Left forelimb (tissue), 1 donor: ENCODE data around the gene INAVA.
A peak's percentile ranks its signal among the peaks of the same experiment; 100 is the strongest.
"Not testable (repeated sequence)": the region's sequence is repeated elsewhere in the genome, so short reads cannot be mapped to it uniquely, and the experiment has no call there.

Experiments used
- DNase-seq: peaks from one replicate; pipeline ENCODE4 v3.0.0-alpha.2; 2018; ENCODE audit warnings: low spot score

INAVA gene

DNA sequence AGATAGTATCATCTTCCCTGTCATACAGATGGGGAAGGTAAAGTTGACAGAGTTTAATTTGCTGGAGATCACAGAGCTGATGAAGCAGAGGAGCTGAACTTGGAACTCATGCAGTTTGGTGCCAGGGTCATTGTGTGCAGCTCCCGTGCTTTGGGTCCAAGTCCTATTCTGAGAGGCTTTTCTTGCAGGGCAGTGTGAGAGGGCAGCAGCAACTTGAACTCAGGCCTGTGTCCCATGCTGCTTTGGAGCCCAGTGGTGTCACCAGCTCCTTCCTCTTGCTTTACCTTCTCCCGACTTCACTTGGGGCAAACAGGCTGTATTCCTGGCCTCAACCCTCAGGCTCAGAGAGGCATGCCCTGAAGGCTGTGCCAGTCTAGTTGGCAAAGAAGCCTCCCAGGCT, 24.7 kb downstream of the INAVA start:
- DNase-seq: no peak

DNA sequence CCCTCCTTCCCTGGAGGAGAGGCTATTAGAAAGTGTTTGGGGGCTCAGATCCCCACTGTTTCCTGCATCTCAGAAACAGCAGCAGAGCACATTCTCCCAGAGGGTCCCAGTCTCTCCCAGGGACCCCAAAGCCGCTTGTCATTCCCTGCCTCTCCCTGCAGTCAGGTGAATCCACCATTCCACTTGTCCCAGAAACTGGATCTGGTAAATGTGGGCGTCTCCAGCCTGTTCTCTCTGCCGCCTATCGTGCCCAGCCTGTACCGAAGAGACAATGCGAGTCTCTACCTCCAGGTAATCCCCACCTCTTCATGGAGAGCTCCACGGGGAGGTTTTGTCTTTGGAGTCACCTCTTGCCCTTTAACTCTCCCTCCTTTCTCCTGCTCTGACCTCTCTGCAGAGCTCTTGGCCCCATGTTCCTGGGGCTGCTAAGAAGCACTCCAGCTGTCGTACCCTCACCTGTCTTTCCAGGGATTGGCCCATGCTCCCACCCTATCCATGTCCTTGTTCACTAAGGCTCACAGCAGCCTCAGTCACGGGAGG, 26.9 kb downstream of the INAVA start:
- DNase-seq: no peak

DNA sequence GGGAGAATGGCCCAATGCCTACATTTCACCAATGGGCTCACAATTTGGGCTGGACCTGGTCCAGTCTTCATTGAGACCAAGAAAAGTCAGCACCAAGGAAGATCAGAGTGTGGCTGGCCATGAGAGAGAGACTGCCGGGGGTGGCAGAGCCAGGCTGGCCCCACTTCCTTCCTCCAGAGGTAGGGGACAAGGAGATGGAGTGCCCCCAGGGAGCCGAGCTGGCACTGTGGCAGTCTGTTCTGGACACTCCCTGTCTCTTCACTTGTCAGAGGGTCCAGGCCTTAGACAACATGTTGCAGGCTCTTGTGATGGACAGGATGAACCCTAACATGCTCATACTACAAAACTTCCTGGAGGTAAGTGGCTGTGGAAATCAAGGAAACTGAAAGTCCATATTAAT, 27.7 kb downstream of the INAVA start:
- DNase-seq: no peak

DNA sequence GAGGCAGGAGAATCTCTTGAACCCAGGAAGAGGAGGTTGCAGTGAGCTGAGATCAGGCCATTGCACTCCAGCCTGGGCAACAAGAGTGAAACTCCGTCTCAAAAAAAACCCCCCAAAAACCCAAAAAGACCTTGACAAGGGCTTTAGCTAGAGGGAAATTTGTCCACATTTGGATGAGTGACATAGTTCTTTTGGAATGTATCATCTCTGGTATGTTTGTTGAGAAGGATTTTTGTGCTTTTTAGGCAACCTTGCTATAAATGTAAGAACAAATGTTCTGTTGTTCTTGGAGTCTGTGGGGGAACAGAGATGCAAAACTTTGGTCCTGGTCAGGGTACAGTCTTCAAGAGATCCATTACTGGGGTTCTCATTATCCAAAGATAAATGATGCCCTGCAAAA, 28.9 kb downstream of the INAVA start:
- DNase-seq: no peak

DNA sequence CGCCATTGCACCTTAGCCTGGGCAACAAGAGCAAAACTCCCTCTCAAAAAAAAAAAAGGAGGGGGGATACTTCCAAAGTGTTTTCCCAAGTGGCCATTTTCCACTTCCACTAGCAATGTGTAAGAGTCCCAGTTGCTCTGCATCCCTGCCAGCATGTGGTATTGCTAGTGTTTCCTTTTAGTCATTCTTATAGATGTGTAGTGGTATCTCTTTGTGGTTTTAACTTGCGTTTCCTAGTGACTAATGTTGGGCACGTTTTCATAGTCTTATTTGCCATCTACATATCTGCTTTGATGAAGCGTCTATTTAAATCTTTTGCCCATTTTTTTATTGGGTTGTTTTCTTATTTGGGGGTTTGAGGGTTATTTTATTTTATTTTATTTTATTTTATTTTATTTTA, 31.1 kb downstream of the INAVA start:
- DNase-seq: no peak

DNA sequence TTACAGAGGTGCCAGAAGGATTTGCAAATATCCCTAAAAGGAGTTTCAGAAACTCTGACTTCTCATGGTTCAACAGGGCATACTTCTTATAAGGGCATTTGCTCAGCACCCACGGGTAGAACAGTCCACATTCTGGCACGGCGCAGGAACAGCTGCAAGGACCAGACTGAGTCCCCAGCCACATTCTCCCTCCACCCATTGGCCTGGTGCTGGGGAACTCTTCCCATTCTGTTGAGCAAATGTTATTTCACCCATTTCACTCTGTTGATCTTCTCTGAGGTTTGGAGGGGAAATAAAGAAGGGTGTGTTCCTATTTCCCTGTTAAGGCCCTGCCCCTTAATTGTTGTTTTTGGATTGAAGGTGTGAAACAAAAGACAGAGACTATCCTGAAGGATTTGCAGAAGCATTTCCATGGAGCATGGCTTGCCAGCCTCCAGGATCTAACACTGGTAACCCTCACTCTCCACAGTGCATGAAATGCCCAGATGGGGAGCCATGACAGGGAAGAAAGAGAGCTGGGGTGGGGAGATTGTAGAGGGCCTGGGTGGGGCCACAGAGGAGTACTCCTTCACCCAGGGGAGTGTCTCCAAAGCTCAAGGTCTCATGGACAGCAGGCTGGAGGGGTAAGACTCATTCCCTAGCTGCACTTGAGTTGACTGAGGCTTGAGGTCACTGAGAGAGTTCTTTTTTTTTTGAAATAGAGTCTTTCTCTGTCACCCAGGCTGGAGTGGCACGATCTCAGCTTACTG, 35.0 kb downstream of the INAVA start:
- no peak for DNase-seq

DNA sequence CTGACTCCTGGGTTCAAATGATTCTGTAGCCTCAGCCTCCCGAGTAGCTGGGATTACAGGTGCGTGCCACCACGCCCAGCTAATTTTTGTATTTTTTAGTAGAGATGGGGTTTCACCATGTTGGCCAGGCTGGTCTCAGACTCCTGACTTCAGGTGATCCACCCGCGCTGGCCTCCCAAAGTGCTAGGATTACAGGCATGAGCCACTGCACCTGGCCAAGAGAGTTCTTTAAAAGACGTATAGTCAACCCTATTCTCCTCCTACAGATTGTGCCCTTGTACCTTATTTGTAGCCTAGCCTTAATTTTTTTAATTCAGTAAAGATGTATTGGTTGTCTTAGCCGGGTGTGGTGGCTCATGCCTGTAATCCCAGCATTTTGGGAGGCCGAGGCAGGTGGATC, 35.6 kb downstream of the INAVA start:
- DNase-seq: not testable (repeated sequence)

DNA sequence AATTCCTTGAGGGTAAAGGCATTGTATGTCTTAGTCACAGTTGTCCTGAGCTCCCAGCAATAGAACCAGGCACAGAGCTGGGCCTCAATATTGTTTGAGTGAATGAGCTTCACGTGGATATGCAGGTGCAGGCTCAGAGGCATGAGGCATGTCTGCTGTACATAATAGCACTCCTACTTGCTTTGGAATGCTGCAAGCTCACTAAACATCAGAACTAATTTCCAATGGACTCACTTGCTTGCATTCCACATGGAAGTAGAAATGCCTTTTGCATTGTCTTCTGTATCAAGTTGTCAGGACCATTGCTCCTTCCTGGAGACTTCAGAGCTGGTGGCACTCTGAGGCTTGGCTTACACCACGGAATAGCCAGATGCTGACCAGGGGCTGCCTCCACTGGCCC, 37.1 kb downstream of the INAVA start:
- DNase-seq: no peak

DNA sequence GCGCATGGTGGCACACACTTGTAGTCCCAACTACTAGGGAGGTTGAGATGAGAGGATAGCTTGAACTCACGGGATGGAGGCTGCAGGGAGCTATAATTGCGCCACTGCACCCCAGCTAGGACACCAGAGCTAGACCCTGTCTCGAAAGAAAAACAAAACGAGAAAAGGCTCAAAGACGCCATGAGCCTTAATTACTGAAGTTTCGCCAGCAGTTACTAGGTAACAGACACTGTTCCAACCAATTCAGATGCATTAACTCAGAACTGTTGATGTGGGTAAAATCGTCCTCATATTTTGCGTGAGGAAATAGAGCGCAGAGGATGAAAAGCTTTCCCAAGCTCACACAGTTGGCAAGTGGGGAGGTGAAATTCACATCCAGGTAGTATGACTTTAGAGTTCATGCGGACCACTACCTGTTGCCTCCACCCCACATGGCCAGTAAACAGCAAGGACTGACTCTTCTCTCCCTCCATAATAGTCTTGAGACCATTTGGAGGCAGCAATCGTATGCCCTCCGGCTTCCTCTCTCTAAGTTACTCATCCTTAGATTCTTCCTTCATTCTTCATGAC, 40.1 kb downstream of the INAVA start:
- no peak for DNase-seq

DNA sequence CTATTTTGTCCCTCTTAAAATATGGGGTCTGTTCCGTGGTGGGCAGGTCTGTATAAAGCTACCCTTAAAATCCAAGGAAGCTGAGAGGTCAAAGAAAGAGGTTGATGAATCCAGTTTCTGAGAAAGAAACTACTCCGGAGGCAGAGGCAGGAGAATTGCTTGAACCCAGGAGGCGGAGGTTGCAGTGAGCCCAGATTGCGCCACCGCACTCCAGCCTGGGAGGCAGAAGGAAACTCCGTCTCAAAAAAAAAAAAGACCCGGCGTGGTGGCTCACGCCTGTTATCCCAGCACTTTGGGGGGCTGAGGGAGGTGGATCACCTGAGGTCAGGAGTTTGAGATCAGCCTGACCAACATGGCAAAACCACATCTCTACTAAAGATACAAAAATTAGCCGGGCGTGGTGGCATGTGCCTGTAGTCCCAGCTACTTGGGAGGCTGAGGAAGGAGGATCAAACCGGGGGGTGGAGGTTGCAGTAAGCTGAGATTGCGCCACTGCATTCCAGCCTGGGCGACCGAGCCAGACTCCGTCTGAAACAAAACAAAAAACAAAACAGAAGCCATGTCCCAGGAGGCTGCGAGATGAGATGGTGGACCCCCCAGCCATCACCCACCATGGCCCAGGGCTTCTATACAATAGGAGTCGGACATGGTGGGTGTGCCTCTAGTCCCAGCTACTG, 40.7 kb downstream of the INAVA start:
- DNase-seq: not testable (repeated sequence)

DNA sequence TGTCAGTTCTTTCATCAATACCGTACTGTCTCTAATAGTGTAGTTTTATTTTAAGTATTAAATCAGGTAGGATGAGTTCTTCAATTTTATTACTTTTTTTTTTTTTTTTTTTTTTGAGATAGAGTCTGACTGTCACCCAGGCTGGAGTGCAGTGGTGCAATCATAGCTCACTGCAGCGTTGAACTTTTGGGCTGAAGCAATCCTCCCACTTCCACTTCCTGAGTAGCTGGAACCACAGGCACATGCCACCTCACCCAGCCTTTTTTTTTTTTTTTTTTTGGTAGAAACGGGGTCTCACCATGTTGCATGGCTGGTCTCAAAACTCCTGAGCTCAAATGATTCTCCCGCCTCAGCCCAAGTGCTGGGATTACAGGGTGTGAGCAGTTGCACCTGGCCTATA, 44.3 kb downstream of the INAVA start:
- DNase-seq: no peak

DNA sequence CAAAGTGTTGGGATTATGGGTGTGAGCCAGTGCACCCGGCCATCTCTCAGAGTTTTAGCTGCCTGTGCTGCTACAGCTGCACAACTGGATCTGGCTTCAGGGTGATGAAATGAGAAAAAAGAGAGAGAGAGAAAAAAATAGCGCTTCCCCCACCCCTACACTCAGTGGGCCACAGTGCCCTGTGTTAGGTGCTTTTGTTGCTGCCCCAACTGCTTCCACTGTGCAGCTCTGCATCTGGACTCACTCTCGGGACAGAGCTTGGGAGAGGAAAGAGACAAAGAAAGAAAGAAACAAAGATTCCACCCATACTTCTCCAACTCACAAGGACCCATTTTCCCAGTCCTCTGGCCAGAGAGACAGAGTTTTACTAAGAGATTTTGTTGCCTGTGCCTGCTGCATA, 50.4 kb downstream of the INAVA start:
- no peak for DNase-seq

DNA sequence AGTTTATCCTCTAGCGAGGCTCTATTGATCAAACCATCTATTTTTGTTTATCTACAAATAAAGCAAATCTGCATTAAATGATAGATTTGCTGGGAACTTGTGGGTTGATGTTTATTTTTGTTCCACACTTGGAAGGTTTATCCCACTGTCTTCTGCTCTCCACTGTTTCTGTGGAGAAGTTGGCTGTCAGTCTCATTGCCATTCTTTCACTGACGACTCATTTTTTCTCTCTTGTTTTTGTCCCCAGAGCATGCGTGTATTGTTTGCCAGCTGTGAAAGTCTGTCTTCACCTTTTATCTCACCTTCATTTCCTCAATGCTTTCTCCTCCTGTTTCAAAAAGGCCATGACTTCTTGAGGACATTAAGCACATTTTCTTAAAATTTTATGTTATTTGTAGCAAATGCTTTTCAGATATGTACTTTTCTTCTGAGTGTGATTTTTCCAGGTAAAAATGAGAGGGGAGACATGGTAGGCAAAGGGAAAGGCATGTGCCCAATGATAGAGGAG, 52.4 kb downstream of the INAVA start:
- no peak for DNase-seq

DNA sequence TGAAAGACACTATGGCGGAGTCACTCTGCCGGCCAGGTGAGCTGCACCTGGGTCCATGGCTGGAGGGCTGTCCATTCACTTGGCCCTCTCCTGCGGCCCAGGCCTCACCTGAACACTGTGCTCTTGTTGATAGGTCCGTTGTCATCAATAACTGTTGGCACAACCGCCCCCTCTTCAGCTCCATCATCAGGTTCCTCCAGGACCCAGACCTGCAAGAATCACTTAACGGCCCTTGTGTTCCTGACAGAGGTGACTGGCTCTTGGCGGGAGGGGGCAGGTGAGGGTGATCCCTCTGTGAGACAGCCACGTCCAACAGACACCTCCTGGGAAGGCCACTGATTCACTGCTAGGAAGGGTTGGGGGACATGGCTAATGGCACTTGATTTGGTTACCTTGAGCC, 54.9 kb downstream of the INAVA start:
- no peak for DNase-seq

DNA sequence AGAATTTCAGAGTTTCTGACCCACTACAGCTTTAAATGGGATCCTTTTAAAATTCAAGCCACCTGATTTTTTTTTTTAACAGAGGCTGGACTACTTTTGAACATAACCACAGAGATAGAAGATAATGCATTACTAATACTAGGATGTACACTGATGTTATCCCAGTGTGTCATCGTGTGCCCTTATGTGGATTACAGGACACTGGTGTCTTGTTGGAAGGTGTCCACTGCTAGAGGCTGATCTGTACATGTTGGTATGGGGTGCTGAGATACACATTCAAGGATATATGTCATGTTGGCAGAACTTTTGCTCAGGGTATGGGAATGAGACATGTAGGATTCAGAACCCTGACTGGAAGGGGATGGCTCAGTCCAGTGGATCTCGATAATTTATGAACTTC, 56.3 kb downstream of the INAVA start:
- DNase-seq: no peak

DNA sequence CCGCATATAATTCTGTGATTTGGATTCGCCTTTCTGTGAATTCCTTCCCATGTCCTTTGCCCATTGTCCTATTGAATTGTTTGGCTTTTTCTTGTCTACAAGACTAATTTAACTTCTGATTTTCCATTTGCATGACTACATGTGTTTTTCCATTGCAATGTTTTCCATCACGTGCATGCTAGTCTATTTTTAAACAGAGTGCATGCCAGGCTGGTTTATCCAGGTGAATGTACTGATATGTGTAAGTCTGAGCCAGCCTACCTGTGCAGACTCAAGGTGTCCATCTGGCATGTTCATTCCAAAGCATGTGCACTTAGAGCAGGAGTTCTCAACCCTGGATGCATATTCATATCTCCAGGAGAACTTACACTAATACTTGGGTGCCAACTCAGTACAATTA, 59.7 kb downstream of the INAVA start:
- no peak for DNase-seq

DNA sequence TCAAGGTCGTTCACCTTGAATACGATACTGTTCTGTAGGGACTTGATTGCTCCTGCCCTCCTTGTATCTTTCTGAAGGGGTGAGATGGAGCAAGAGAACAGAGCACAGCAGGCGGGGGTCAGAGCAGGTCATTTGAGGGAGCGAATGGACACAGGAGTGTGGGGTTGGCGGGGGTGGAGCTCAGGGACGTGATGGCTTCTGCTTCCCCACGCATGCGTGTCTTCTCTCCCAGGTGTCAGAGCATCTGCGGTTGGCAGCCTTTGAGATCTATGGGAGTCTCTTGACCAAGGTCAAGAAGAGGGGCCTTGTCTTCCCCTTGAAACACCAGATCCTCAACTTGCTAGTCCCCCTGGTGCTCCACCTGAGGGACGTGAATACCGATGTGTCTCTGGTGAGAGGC, 63.9 kb downstream of the INAVA start:
- no peak for DNase-seq

DNA sequence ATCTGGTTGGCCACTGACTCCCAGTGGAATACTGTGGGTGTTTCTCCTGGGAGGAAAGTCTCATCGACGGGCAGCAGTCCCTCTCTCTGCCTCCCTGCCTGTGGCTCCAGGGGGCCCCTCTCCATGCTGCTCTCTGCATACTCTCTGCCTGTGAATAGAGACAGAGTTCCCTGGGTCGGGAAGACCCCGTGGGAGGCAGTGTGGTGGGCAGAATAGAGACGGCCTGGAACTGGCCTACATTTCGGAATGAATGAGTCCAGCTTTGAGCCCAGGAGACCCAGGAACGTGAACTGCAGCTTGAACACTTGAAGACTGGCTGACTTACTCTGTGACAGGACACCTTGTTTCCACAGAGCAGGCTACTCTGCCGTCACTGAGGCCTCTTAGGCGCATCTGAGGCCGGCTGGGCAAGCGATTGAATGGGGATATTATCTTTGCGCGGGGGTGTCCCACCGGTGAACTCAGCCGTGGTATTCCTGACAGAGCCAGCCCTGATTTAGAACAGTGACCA, 64.8 kb downstream of the INAVA start:
- DNase-seq: no peak

DNA sequence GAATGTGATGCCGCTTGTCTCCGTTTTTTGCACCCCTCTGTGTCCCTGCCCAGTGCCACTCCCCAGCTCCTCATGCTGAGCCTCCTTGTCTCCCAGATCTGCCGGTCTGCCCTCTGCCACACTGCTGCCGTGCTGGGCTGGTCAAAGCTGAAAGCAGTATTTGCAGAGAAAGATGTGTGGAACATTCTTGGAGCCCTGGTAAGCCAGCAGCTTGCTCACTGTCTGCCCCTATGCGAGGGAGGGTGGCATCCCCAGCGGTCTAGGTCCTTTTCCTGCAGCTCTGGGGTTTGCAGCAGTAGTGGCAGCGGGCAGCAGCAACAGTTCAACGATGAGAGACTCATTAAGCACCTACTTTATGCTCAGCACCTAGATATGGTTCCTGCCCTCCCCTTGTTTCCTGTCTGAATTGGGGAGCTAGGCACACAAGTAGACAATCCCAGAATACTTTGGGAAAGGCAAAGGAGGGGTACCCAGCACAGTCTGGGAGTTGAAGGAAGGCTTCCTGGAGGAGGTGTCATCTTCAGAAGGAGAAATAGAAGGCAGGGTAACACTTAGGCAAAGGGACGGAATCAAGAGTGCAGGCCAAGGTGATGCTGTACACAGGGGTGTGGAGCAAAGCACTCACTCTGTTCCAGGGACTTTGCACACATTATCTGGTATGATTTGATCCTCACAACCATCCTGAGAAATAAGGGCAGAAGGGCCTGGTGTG, 65.7 kb downstream of the INAVA start:
- no peak for DNase-seq

DNA sequence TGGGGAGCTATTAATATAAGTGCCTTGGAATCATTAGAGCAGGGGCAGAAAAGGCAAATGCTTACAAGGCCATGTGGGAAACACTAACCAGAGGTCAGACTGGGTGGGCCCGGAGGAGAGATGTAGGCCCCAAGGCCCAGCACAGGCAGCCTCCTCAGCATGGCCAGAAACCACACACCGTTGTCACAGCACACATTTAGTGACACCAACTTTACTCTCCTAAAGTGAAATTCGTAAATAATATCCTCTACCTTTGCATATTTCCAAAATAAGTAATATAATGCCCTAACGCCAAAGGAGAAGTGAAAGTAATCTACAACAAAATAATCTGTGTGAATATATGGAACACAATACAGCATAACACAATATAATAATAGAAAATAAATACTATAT, 66.2 kb downstream of the INAVA start:
- DNase-seq: no peak

DNA sequence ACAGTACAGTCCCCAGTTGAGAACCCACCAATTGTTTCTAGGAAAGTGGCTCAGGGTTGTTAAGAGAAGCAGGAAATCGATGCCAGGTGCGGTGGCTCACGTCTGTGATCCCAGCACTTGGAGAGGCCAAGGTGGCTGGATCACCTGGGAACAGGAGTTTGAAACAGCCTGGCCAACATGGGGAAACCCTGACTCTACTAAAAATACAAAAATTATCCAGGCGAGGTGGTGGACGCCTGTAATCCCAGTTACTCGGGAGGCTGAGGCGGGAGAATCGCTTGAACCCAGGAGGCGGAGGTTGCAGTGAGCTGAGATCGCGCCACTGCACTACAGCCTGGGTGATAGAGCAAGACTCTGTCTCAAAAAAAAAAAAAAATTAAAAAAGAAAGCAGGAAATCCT, 67.5 kb downstream of the INAVA start:
- not testable (repeated sequence) for DNase-seq

DNA sequence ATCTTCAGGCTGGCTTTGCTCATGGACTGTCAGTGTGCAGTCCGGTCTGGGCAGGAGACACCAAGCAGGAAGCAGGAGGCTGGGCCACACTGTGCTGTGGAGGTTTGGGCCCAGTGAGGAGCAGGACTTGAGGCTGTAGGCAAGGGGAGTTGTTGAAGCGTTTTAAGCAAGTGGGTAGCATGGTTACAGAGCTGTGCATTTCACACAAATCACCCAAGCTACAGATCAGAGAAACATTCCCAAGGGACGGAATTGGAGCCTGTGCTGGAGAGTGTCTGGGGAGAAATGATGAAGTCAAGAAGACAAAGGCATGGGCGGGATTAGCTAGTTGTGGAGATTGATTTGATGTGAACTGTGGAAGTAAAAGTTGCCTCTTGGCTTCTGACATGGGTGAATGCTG, 67.9 kb downstream of the INAVA start:
- DNase-seq: peak; percentile 42
